Smooth muscle cell (in vitro differentiated cells): Measurements from ENCODE around the gene JAZF1. TPM values are rescaled to one million over a fixed set of nuclear protein-coding genes. Genes with fewer than 3 reads are reported as not detected.

Source experiments
- DNase-seq: peaks from one replicate; lab custom pipeline; 2025; ENCODE audit not compliant: unreplicated experiment; lab: John Stamatoyannopoulos, UW
- H2AFZ ChIP-seq: fragments of 200-600 bp; sonication (generic); 2 replicates; pipeline ENCODE4 v1.6.0; 2016; ENCODE audit warnings: antibody characterized with exemption, low read depth, mild to moderate bottlenecking
- H3F3A ChIP-seq: fragments of 200-600 bp; sonication (generic); 2 replicates; pipeline ENCODE4 v1.6.0; 2017; ENCODE audit warnings: antibody characterized with exemption, low read depth
- H3K27ac ChIP-seq: fragments of 200-600 bp; sonication (generic); 2 replicates; pipeline ENCODE4 v1.5.1; 2016; ENCODE audit warnings: low read depth, mild to moderate bottlenecking
- H3K27me3 ChIP-seq: fragments of 200-600 bp; sonication (generic); 2 replicates; pipeline ENCODE4 v1.6.1; 2016; ENCODE audit warnings: low read depth, mild to moderate bottlenecking
- H3K36me3 ChIP-seq: fragments of 200-600 bp; sonication (generic); 2 replicates; pipeline ENCODE4 v1.5.1; 2016; ENCODE audit warnings: low read depth
- H3K4me1 ChIP-seq: fragments of 200-600 bp; sonication (generic); 2 replicates; pipeline ENCODE4 v1.5.1; 2016; ENCODE audit warnings: low read depth
- H3K4me2 ChIP-seq: fragments of 200-600 bp; sonication (generic); 2 replicates; pipeline ENCODE4 v1.6.0; 2016; ENCODE audit warnings: mild to moderate bottlenecking
- H3K4me3 ChIP-seq: fragments of 200-600 bp; sonication (generic); 2 replicates; pipeline ENCODE4 v1.5.1; 2016; ENCODE audit warnings: mild to moderate bottlenecking
- H3K79me2 ChIP-seq: fragments of 200-600 bp; sonication (generic); 2 replicates; pipeline ENCODE4 v1.6.0; 2016; ENCODE audit warnings: low read depth, mild to moderate bottlenecking
- H3K9ac ChIP-seq: fragments of 200-600 bp; sonication (generic); 2 replicates; pipeline ENCODE4 v1.6.0; 2016; ENCODE audit warnings: low read depth
- H3K9me3 ChIP-seq: fragments of 200-600 bp; sonication (generic); replicated peaks from 2 replicates; pipeline ENCODE4 v1.5.1; 2016; ENCODE audit warnings: low read depth
- H4K20me1 ChIP-seq: fragments of 200-600 bp; sonication (generic); 2 replicates; pipeline ENCODE4 v1.6.0; 2016; ENCODE audit warnings: low read depth
- WGBS: methylation state at CpG from one replicate; pipeline ENCODE4 v1.1.7; 2016; ENCODE audit warnings: low lambda C conversion rate; 5-methylcytosine and 5-hydroxymethylcytosine counted together
- polyA plus RNA-seq: library from polyadenylated mRNA; unstranded; fragments of >200 nt; fragmentation: Nextera tagmentation; extraction: Ambion mirVana; gene quantifications from 2 replicates; pipeline ENCODE4 v1.2.1, GENCODE V29; 2016
- total RNA-seq: library from RNA; depleted of rRNA; stranded (reverse); fragments of >200 nt; gene quantifications from 2 replicates; pipeline ENCODE4 v1.2.3, GENCODE V29; 2014
- TF ChIP-seq, protein P1 (sequence below): fragments of 200-600 bp; sonication (generic); IDR thresholded peaks from 2 replicates; pipeline ENCODE4 v1.5.1; 2017; ENCODE audit warnings: borderline replicate concordance, mild to moderate bottlenecking, antibody characterized with exemption; ENCODE audit not compliant: insufficient read depth, poor library complexity, severe bottlenecking

The JAZF1 gene
- total and polyA plus RNA-seq, 2 experiments from 2014 or later = 17.4 to 18.0 TPM

DNA sequence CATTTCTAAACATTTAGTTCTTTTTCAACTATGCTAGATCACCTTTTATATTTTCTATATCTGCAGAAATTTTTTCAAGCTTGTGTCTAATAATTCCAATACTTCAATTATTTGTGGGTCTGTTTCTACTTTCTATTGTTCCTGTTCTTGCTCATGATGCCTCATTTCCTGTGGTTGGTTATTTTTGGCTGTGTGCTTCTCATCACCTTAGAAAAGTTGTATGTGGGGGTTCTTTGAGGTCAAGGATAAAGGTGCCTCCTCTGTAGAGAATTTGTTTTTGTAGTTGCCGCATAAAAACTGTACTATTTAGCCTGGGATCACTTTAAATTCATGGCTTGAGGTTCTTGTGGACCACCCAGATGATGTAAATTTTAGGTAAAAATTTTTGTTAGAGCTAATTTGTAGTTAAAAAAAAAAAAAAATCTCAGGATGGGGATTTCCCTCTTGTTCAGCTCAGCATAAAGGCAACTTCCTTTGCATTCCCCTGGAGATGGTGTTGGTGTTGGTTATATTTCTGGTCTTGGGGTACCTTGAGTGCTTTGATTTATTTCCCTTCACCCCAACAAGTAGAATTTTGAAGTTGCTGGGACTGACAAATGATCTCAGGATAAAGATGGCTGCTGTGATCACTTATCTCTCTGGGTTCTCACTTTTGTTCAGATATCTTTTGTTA is 27.0 kb upstream of the JAZF1 start:
- H4K20me1 ChIP-seq = no peaks in the 10 kb centered on the region
- H3K79me2 ChIP-seq = no peaks in the 10 kb centered on the region
- WGBS = 96% methylated on average over 1 of the region's 1 CpG
- no peaks in the 10 kb centered on the region for H3F3A ChIP-seq
- no peaks in the 10 kb centered on the region for H3K4me1 ChIP-seq
- H3K27me3 ChIP-seq = no peaks in the 10 kb centered on the region
- H3K9me3 ChIP-seq = no peaks in the 10 kb centered on the region
- no peak overlapping the region for H3K9ac ChIP-seq
- TF ChIP-seq, protein P1, sequence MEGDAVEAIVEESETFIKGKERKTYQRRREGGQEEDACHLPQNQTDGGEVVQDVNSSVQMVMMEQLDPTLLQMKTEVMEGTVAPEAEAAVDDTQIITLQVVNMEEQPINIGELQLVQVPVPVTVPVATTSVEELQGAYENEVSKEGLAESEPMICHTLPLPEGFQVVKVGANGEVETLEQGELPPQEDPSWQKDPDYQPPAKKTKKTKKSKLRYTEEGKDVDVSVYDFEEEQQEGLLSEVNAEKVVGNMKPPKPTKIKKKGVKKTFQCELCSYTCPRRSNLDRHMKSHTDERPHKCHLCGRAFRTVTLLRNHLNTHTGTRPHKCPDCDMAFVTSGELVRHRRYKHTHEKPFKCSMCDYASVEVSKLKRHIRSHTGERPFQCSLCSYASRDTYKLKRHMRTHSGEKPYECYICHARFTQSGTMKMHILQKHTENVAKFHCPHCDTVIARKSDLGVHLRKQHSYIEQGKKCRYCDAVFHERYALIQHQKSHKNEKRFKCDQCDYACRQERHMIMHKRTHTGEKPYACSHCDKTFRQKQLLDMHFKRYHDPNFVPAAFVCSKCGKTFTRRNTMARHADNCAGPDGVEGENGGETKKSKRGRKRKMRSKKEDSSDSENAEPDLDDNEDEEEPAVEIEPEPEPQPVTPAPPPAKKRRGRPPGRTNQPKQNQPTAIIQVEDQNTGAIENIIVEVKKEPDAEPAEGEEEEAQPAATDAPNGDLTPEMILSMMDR = no peak
- H3K36me3 ChIP-seq = no peaks in the 10 kb centered on the region
- no peak for DNase-seq
- H3K4me2 ChIP-seq = no peak overlapping the region
- no peak overlapping the region for H2AFZ ChIP-seq
- H3K4me3 ChIP-seq = no peak overlapping the region
- H3K27ac ChIP-seq = no peak overlapping the region

- Histone ChIP-seq H3K9ac (no peak overlapping the region), H3K9me3 (no peaks in the 10 kb centered on the region), H3F3A (no peaks in the 10 kb centered on the region), H3K36me3 (no peaks in the 10 kb centered on the region), H3K27me3 (peaks cover 7% of the 10 kb centered on the region), H3K4me1 (no peaks in the 10 kb centered on the region), H4K20me1 (no peaks in the 10 kb centered on the region), H3K27ac (no peak overlapping the region), H3K4me2 (no peak overlapping the region), H3K79me2 (no peaks in the 10 kb centered on the region), H2AFZ (no peak overlapping the region), H3K4me3 (no peak overlapping the region)
- TF ChIP-seq, protein P1 = no peak
- DNase-seq = no peak
- 82% methylated on average over 3 of the region's 3 CpGs for WGBS
Measured at GRCh38 chr7:28205506-28205905, 24.9 kb upstream of the JAZF1 start.

DNA sequence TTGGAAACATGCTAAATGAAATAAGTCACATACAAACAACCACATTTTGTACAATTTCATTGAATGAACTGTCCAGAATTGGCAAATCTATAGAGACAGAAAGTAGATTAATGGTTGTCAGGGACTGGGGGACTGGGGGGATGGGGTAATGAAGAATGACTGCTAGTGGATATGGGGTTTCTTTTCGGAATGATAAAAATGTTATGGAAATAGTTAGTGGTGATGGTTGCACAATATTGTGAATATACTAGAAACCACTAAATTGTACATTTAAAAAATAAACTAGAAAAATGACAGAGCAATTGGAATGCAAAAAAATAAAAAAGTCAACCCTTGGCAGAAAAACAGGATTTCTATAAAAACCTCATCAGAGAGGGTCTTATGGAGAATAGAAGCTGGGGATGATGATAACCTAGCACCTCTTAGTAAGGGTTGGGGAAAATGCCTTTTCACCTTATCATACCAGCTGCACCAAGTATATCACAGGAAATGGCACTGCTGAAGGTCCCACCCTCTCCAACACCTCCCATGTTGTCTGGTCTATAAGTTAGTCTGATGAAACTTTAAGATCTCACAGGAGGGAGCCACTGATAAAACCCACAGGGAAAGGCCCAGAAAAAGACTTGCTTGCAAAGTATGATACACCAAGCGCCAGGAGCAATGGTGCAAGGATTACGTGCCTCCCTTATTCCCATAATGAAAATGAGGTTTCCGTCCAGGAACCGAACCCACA is 23.1 kb upstream of the JAZF1 start:
- TF ChIP-seq, protein P1 = no peak
- Histone ChIP-seq H3F3A (no peaks in the 10 kb centered on the region), H3K4me2 (no peak overlapping the region), H3K4me1 (no peaks in the 10 kb centered on the region), H3K36me3 (no peaks in the 10 kb centered on the region), H4K20me1 (no peaks in the 10 kb centered on the region), H3K4me3 (no peak overlapping the region), H3K9ac (no peak overlapping the region), H2AFZ (no peak overlapping the region), H3K9me3 (no peaks in the 10 kb centered on the region), H3K79me2 (no peaks in the 10 kb centered on the region), H3K27ac (no peak overlapping the region), H3K27me3 (peaks cover 7% of the 10 kb centered on the region)
- DNase-seq = no peak
- 94% methylated on average over 5 of the region's 5 CpGs for WGBS

DNA sequence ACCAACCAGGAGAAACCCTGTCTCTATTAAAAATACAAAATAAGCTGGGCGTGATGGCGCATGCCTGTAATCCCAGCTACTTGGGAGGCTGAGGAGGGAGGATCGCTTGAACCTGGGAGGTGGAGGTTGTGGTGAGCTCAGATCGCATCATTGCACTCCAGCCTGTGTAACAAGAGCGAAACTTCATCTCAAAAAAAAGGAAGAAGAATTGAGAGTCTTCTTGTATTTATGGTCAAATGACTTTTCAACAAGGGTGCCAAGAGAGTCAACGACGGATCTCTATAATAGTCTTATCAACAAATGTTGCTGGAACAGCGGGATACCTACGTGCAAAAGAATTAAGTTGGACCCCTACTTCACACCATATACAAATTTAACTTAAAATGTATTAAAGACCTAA is 21.6 kb upstream of the JAZF1 start:
- TF ChIP-seq, protein P1 = no peak
- H4K20me1 ChIP-seq = no peaks in the 10 kb centered on the region
- no peaks in the 10 kb centered on the region for H3K9me3 ChIP-seq

More for the DNA sequence above, 21.6 kb upstream of the JAZF1 start:
- peaks cover 7% of the 10 kb centered on the region for H3K27me3 ChIP-seq
- H3F3A ChIP-seq = no peaks in the 10 kb centered on the region
- H3K36me3 ChIP-seq = no peaks in the 10 kb centered on the region
- H3K4me3 ChIP-seq = no peak overlapping the region
- H3K79me2 ChIP-seq = no peaks in the 10 kb centered on the region
- no peak overlapping the region for H3K9ac ChIP-seq
- no peak overlapping the region for H2AFZ ChIP-seq
- WGBS = 98% methylated on average over 9 of the region's 9 CpGs
- H3K4me2 ChIP-seq = no peak overlapping the region
- no peak overlapping the region for H3K27ac ChIP-seq
- H3K4me1 ChIP-seq = no peaks in the 10 kb centered on the region
- DNase-seq = no peak
